Stimulated activated naive CD8-positive, alpha-beta T cell treated with anti-CD3 and anti-CD28 coated beads, Interleukin-15, Interleukin-2, amounts not matched to agents 100 U/mL and 50 U/mL, for 24 hours (primary cell): Measurements from ENCODE around the gene DIRAS3.
"Not testable (repeated sequence)": the region's sequence is repeated elsewhere in the genome, so short reads cannot be mapped to it uniquely, and the experiment has no call there.

Experiments
- ATAC-seq: fragments of 150-1000 bp; cut with Tn5 transposase; one replicate; pipeline ENCODE4 v1.10.0; 2021
- DNase-seq: peaks from one replicate; pipeline ENCODE4 v3.0.0; 2021

Gene DIRAS3

GRCh38 chr1:68049941-68050878 lies at the start of gene DIRAS3:
DIRAS3 (minus strand) TSS chr1:68050627; CDS start chr1:68047297, 3,330 bp downstream.
- peak; percentile 37 for ATAC-seq

GRCh38 chr1:68093737-68094136 lies 43.3 kb upstream of the DIRAS3 start:
- DNase-seq, result no peak
- no peak for ATAC-seq

More at GRCh38 chr1:68049941-68050878, at the start of gene DIRAS3:
- DNase-seq, result peak; percentile 15

GRCh38 chr1:68087184-68087583 lies 36.8 kb upstream of the DIRAS3 start:
- DNase-seq (no peak), ATAC-seq (no peak)

GRCh38 chr1:68085752-68086151 lies 35.3 kb upstream of the DIRAS3 start:
- ATAC-seq (no peak), DNase-seq (no peak)

GRCh38 chr1:68083686-68084085 lies 33.3 kb upstream of the DIRAS3 start:
- ATAC-seq (no peak), DNase-seq (no peak)

GRCh38 chr1:68081775-68082283 lies 31.4 kb upstream of the DIRAS3 start:
- ATAC-seq (no peak), DNase-seq (no peak)

- ATAC-seq (no peak), DNase-seq (no peak)
Measured at GRCh38 chr1:68078647-68079046, 28.2 kb upstream of the DIRAS3 start.

- ATAC-seq, result no peak
Measured at GRCh38 chr1:68074472-68074871, 24.0 kb upstream of the DIRAS3 start.

GRCh38 chr1:68065766-68066165 lies 15.3 kb upstream of the DIRAS3 start:
- no peak for DNase-seq
- no peak for ATAC-seq

More at GRCh38 chr1:68074472-68074871, 24.0 kb upstream of the DIRAS3 start:
- DNase-seq, result no peak

- DNase-seq, ATAC-seq: not testable (repeated sequence)
Measured at GRCh38 chr1:68058053-68058452, 7.6 kb upstream of the DIRAS3 start.

GRCh38 chr1:68057564-68057963 lies 7.1 kb upstream of the DIRAS3 start:
- ATAC-seq (no peak), DNase-seq (no peak)

- ATAC-seq (no peak), DNase-seq (no peak)
Measured at GRCh38 chr1:68057050-68057449, 6.6 kb upstream of the DIRAS3 start.

- DNase-seq, result no peak
- ATAC-seq, result no peak
Measured at GRCh38 chr1:68051475-68051874, 1.0 kb upstream of the DIRAS3 start.

- ATAC-seq, result peak; percentile 79
- peak; percentile 14 for DNase-seq
Measured at GRCh38 chr1:68047659-68048026, 2.8 kb downstream of the DIRAS3 start.

- no peak for DNase-seq
- no peak for ATAC-seq
Measured at GRCh38 chr1:68046885-68047658, 3.4 kb downstream of the DIRAS3 start.

- DNase-seq, result no peak
- no peak for ATAC-seq
Measured at GRCh38 chr1:68046423-68046822, 4.0 kb downstream of the DIRAS3 start.

- ATAC-seq (no peak), DNase-seq (no peak)
Measured at GRCh38 chr1:68045511-68046180, 4.8 kb downstream of the DIRAS3 start.

- DNase-seq, result no peak
- no peak for ATAC-seq
Measured at GRCh38 chr1:68043443-68044090, 6.9 kb downstream of the DIRAS3 start.

- ATAC-seq, result no peak
- no peak for DNase-seq
Measured at GRCh38 chr1:68036946-68037345, 13.5 kb downstream of the DIRAS3 start.

GRCh38 chr1:68029444-68029843 lies 21.0 kb downstream of the DIRAS3 start:
- DNase-seq, result no peak
- ATAC-seq, result no peak

GRCh38 chr1:68028566-68028965 lies 21.9 kb downstream of the DIRAS3 start:
- ATAC-seq, result no peak
- DNase-seq, result no peak
